T-helper 17 cell (primary cell): ENCODE results near the gene ADTRP. TPM values are rescaled to one million over a fixed set of nuclear protein-coding genes. Genes with fewer than 3 reads are reported as not detected.
"Not testable (repeated sequence)": the region's sequence is repeated elsewhere in the genome, so short reads cannot be mapped to it uniquely, and the experiment has no call there.

ENCODE experiments used
- ATAC-seq: fragments of 150-1000 bp; cut with Tn5 transposase; 2 replicates; pipeline ENCODE4 v1.10.0; 2021; ENCODE audit warnings: mild to moderate bottlenecking, moderate library complexity
- DNase-seq, 3 donors: peaks; one replicate each; pipeline versions ENCODE4 v3.0.0 to v3.0.0-alpha.2; 2020 to 2021
- H3K9me3 ChIP-seq: one replicate; pipeline ENCODE4 v1.7.0; 2013; ENCODE audit warnings: low read length, mild to moderate bottlenecking; ENCODE audit not compliant: control insufficient read depth, poor library complexity, severe bottlenecking
- H3K27ac Mint-ChIP-seq: one replicate; pipeline ENCODE4 v1.8.0; 2022; ENCODE audit warnings: mild to moderate bottlenecking, moderate library complexity, mixed read lengths
- H3K27me3 Mint-ChIP-seq: one replicate; pipeline ENCODE4 v1.8.0; 2022; ENCODE audit warnings: mixed read lengths
- H3K36me3 Mint-ChIP-seq: one replicate; pipeline ENCODE4 v1.8.0; 2022; ENCODE audit warnings: low read depth, mixed read lengths
- H3K4me1 Mint-ChIP-seq: one replicate; pipeline ENCODE4 v1.8.0; 2022; ENCODE audit warnings: mild to moderate bottlenecking, mixed read lengths
- H3K4me3 Mint-ChIP-seq: one replicate; pipeline ENCODE4 v1.8.0; 2022; ENCODE audit warnings: mild to moderate bottlenecking, moderate library complexity, mixed read lengths
- total RNA-seq, 4 donors: library from RNA in 2 of 4; stranded (reverse) in 2 of 4; gene quantifications; one replicate each; pipeline ENCODE4 v1.2.3 and lab custom pipeline; 2022 to 2026

Gene ADTRP
- total RNA-seq, 2 donors from 2014 or later: 24.6 to 43.4 TPM

GRCh38 chr6:11699576-11699975, 79.0 kb downstream of the ADTRP start:
- no peaks in the 10 kb centered on the region for H3K9me3 ChIP-seq
- ATAC-seq (no peak), DNase-seq (no peak)
- Mint-ChIP-seq H3K4me3 (no peak overlapping the region), H3K36me3 (no peaks in the 10 kb centered on the region), H3K27me3 (peaks cover 7% of the 10 kb centered on the region), H3K27ac (no peak overlapping the region), H3K4me1 (no peaks in the 10 kb centered on the region)

GRCh38 chr6:11692451-11693376, 85.9 kb downstream of the ADTRP start:
- peaks cover 15% of the 10 kb centered on the region for H3K27me3 Mint-ChIP-seq
- H3K9me3 ChIP-seq: no peaks in the 10 kb centered on the region
- ATAC-seq (no peak), DNase-seq (no peak)
- no peaks in the 10 kb centered on the region for H3K36me3 Mint-ChIP-seq
- H3K27ac Mint-ChIP-seq: no peak overlapping the region
- H3K4me3 Mint-ChIP-seq: no peak overlapping the region
- no peaks in the 10 kb centered on the region for H3K4me1 Mint-ChIP-seq

DNA sequence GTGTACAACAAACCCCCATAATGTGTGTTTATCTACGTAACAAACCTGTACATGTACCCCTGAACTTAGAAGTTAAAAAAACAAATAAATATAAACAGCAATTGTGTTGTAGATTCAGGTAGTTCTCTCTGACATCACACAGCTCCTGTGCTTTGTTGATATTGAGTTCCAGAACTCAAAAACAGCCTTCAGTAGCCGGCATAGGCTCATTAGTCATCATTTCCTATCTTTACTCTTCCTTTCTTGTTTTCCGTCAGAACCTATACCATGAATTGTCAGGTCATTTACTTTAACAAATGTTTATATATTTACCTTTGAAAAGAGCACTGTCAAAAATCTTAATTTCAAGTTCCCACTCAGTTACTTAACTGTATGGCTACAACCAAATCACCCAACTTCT, 88.8 kb downstream of the ADTRP start:
- no peaks in the 10 kb centered on the region for H3K4me1 Mint-ChIP-seq
- H3K36me3 Mint-ChIP-seq: no peaks in the 10 kb centered on the region
- no peak overlapping the region for H3K4me3 Mint-ChIP-seq
- H3K27ac Mint-ChIP-seq: no peak overlapping the region
- no peak for DNase-seq
- ATAC-seq: no peak
- H3K27me3 Mint-ChIP-seq: peaks cover 31% of the 10 kb centered on the region
- no peaks in the 10 kb centered on the region for H3K9me3 ChIP-seq

- not testable (repeated sequence) for H3K4me1 Mint-ChIP-seq, H3K9me3 ChIP-seq, DNase-seq, ATAC-seq, H3K4me3 Mint-ChIP-seq, H3K36me3 Mint-ChIP-seq, H3K27ac Mint-ChIP-seq
- H3K27me3 Mint-ChIP-seq: peaks cover 34% of the 10 kb centered on the region
These were observed 89.2 kb downstream of the ADTRP start for GRCh38 chr6:11689400-11689799.

GRCh38 chr6:11688425-11688709, 90.2 kb downstream of the ADTRP start:
- no peaks in the 10 kb centered on the region for H3K36me3 Mint-ChIP-seq
- H3K4me3 Mint-ChIP-seq: no peak overlapping the region
- no peaks in the 10 kb centered on the region for H3K9me3 ChIP-seq
- no peak for ATAC-seq
- peaks cover 34% of the 10 kb centered on the region for H3K27me3 Mint-ChIP-seq
- DNase-seq: no peak
- no peaks in the 10 kb centered on the region for H3K4me1 Mint-ChIP-seq
- H3K27ac Mint-ChIP-seq: no peak overlapping the region

GRCh38 chr6:11685481-11686093, 93.0 kb downstream of the ADTRP start:
- Mint-ChIP-seq H3K4me3 (no peak overlapping the region), H3K27ac (no peak overlapping the region), H3K27me3 (peaks cover 34% of the 10 kb centered on the region), H3K4me1 (no peaks in the 10 kb centered on the region), H3K36me3 (no peaks in the 10 kb centered on the region)
- DNase-seq: no peak
- no peak for ATAC-seq
- no peaks in the 10 kb centered on the region for H3K9me3 ChIP-seq

- no peak overlapping the region for H3K27ac Mint-ChIP-seq
- H3K36me3 Mint-ChIP-seq: no peaks in the 10 kb centered on the region
These were observed 93.6 kb downstream of the ADTRP start for GRCh38 chr6:11684901-11685480.

DNA sequence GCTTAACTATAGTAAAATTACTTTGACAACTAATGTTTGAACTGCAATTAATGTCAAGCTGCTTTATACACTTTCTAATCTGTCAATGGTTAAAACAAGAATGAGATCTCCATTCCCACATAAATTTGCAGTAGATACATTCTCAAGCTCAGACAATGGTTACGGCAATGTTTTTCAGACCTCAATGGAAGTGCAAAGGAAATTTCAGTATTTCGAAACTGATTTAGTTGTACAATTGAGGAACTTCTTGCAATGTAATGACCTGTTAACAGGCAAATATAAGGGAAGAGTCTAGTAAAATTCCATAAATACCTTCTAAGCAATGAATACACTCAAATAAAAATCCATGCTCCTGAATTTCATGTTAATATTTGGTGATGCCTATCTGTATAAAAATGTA, 94.7 kb downstream of the ADTRP start:
- Mint-ChIP-seq H3K4me3 (no peak overlapping the region), H3K27ac (no peak overlapping the region), H3K27me3 (peaks cover 29% of the 10 kb centered on the region), H3K36me3 (no peaks in the 10 kb centered on the region), H3K4me1 (no peaks in the 10 kb centered on the region)
- no peaks in the 10 kb centered on the region for H3K9me3 ChIP-seq
- ATAC-seq (no peak), DNase-seq (no peak)

More at GRCh38 chr6:11684901-11685480, 93.6 kb downstream of the ADTRP start:
- no peaks in the 10 kb centered on the region for H3K4me1 Mint-ChIP-seq
- H3K4me3 Mint-ChIP-seq: no peak overlapping the region
- no peak for ATAC-seq
- DNase-seq: no peak
- peaks cover 34% of the 10 kb centered on the region for H3K27me3 Mint-ChIP-seq
- no peaks in the 10 kb centered on the region for H3K9me3 ChIP-seq

DNA sequence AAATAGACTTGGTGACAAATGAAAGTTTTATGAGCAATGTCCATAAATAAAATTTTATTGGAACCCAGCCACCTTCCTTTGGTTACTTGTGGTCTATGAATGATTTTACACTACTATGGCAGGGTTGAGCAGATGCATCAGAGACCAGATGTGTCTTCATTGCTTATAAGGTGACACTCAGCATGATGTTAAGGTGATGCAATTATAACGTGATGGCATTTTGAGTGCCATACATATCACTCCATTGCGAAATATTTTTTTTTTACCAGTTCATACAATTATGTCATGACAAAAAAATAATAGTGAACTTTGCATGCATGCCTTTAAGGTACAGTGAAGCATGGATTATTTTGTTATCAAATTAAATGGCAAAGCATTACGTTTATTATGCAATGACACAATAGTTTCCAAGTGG, 96.0 kb downstream of the ADTRP start:
- H3K9me3 ChIP-seq: no peaks in the 10 kb centered on the region
- peaks cover 18% of the 10 kb centered on the region for H3K27me3 Mint-ChIP-seq
- no peak overlapping the region for H3K27ac Mint-ChIP-seq
- DNase-seq: no peak
- ATAC-seq: no peak
- no peaks in the 10 kb centered on the region for H3K36me3 Mint-ChIP-seq
- H3K4me3 Mint-ChIP-seq: no peak overlapping the region
- no peaks in the 10 kb centered on the region for H3K4me1 Mint-ChIP-seq

GRCh38 chr6:11681770-11682169, 96.8 kb downstream of the ADTRP start:
- Mint-ChIP-seq H3K27ac (no peak overlapping the region), H3K36me3 (no peaks in the 10 kb centered on the region), H3K4me1 (no peaks in the 10 kb centered on the region), H3K4me3 (no peak overlapping the region), H3K27me3 (peaks cover 12% of the 10 kb centered on the region)
- DNase-seq: no peak
- ATAC-seq: no peak
- H3K9me3 ChIP-seq: no peaks in the 10 kb centered on the region

- no peak for DNase-seq
- no peaks in the 10 kb centered on the region for H3K9me3 ChIP-seq
- peaks cover 10% of the 10 kb centered on the region for H3K27me3 Mint-ChIP-seq
- H3K4me3 Mint-ChIP-seq: no peak overlapping the region
- no peaks in the 10 kb centered on the region for H3K4me1 Mint-ChIP-seq
- ATAC-seq: no peak
- no peak overlapping the region for H3K27ac Mint-ChIP-seq
- H3K36me3 Mint-ChIP-seq: no peaks in the 10 kb centered on the region
These were observed 97.2 kb downstream of the ADTRP start for GRCh38 chr6:11681357-11681756.

DNA sequence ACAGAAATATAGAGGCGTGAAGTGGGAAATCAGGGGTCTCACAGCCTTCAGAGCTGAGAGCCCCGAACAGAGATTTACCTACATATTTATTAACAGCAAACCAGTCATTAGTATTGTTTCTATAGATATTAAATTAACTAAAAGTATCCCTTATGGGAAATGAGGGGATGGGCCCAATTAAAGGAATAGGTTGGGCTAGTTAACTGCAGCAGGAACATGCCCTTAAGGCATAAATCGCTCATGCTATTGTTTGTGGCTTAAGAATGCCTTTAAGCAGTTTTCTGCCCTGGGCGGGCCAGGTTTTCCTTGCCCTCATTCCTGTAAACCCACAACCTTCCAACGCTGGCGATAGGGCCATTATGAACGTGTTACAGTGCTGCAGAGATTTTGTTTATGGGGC, 98.1 kb downstream of the ADTRP start:
- not testable (repeated sequence) for H3K4me1 Mint-ChIP-seq, H3K27me3 Mint-ChIP-seq, H3K27ac Mint-ChIP-seq, H3K36me3 Mint-ChIP-seq, DNase-seq, ATAC-seq, H3K9me3 ChIP-seq, H3K4me3 Mint-ChIP-seq

- Mint-ChIP-seq H3K27me3 (peaks cover 8% of the 10 kb centered on the region), H3K4me1 (peaks cover 2% of the 10 kb centered on the region), H3K36me3 (no peaks in the 10 kb centered on the region), H3K27ac (no peak overlapping the region), H3K4me3 (no peak overlapping the region)
- no peaks in the 10 kb centered on the region for H3K9me3 ChIP-seq
- no peak for ATAC-seq
- no peak for DNase-seq
These were observed 99.5 kb downstream of the ADTRP start for GRCh38 chr6:11679099-11679498.
